HL-60 (cell line): ENCODE data around the gene PHF3.

Experiments
- DNase-seq, 2 experiments: peaks; one replicate each; pipeline ENCODE4 v3.0.0-alpha.2; 2010 to 2020; ENCODE audit warnings: low read depth in 1 of 2, low spot score in 1 of 2
- H3K27ac ChIP-seq: fragments of 250-450 bp; sonication (Bioruptor Pico); replicated peaks from 2 replicates; pipeline ENCODE4 v1.5.1; 2020; ENCODE audit warnings: mild to moderate bottlenecking, moderate library complexity
- H3K27me3 ChIP-seq: fragments of 250-450 bp; sonication (Bioruptor Pico); 2 replicates; pipeline ENCODE4 v1.5.1; 2021; ENCODE audit warnings: mild to moderate bottlenecking, moderate library complexity; ENCODE audit not compliant: insufficient read depth, poor library complexity, severe bottlenecking
- H3K4me3 ChIP-seq: replicated peaks from 2 replicates; pipeline ENCODE4 v1.5.1; 2011; ENCODE audit warnings: mild to moderate bottlenecking, control low read depth, low read length; ENCODE audit not compliant: insufficient read depth
- CTCF ChIP-seq: IDR thresholded peaks from one replicate; pipeline ENCODE4 v1.5.1; 2011; ENCODE audit warnings: low read length, control low read depth, inconsistent platforms; ENCODE audit not compliant: insufficient read depth
- GABPA ChIP-seq: IDR thresholded peaks from 2 replicates; pipeline ENCODE4 v1.6.1; 2012; ENCODE audit warnings: low read depth
- POLR2AphosphoS5 ChIP-seq: IDR thresholded peaks from 2 replicates; pipeline ENCODE4 v1.6.1; 2012; ENCODE audit warnings: low read depth
- REST ChIP-seq: IDR thresholded peaks from 2 replicates; pipeline ENCODE4 v1.6.1; 2012; ENCODE audit warnings: low read depth; ENCODE audit not compliant: insufficient replicate concordance
- SPI1 ChIP-seq: IDR thresholded peaks from 2 replicates; pipeline ENCODE4 v1.6.1; 2012; ENCODE audit warnings: low read depth, mild to moderate bottlenecking, borderline replicate concordance

Gene PHF3

DNA sequence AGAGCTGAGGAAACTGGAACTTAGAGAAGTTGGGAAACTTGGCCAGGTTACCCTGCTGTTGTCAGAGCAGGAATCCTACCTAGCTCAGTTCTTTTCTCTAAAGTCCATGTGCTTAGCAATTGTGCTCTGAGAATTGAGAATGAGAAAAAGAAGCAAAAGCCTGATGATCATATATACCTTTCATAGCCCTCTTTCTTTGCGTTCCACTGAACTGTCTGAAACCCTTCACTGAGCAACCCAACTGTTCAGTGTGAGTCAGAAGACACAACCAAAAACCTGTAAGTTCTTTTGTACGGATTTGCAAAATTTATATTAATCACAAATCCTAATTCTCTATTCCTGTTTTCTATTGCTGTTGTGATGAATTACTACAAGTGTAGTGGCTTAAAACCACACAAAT, 80.6 kb downstream of the PHF3 start:
- Histone ChIP-seq H3K27me3 (no peaks in the 10 kb centered on the region), H3K4me3 (no peak overlapping the region), H3K27ac (no peak overlapping the region)
- DNase-seq: no peak
- TF ChIP-seq SPI1: no peak
- TF ChIP-seq GABPA: no peak
- no peak for TF ChIP-seq REST
- no peak for TF ChIP-seq CTCF
- no peak for TF ChIP-seq POLR2AphosphoS5

DNA sequence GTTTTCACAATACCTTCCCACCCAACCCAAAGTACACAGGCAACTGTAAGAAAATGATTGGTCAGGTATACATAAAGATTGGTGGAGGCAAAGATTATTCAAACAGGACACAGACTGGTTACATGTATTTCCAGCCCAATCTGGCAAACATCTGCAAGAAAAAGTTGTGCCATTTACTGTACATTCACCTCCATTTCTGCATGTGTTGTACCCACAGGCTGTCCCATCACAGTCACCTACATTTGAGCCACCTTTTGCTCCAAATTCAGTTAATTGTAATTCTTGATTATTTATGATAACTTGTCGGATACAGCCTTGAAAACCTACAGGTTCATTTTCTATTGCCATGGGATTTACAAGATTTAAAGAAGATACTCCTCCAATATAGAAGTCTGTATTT, 85.6 kb downstream of the PHF3 start:
- Histone ChIP-seq H3K27ac (no peak overlapping the region), H3K4me3 (no peak overlapping the region), H3K27me3 (no peaks in the 10 kb centered on the region)
- TF ChIP-seq CTCF (no peak), POLR2AphosphoS5 (no peak), SPI1 (no peak), REST (no peak), GABPA (no peak)
- no peak for DNase-seq

DNA sequence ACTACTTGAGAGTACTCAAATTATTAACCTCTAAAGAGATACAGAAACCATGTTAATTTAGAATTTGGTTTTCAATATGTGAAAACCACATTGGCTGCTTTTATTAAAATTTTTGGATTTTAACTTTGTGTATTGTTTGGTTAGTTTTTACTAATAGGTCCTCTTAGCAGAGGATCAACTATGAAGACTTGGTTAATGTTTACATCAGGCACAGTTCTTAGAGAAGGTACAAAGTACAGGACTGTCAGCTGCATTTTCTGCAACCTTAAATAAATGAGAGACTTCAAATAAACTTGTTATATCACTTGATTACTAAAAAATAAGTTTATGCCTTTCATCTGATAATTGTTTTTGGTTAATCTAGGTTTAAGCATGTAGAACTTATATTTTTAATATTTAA, 89.1 kb downstream of the PHF3 start:
- Histone ChIP-seq H3K4me3 (no peak overlapping the region), H3K27me3 (no peaks in the 10 kb centered on the region), H3K27ac (no peak overlapping the region)
- TF ChIP-seq SPI1 (no peak), GABPA (no peak), CTCF (no peak), REST (no peak), POLR2AphosphoS5 (no peak)
- DNase-seq: no peak
